ENCODE measurements around the gene KIAA1614.

KIAA1614 gene

DNA sequence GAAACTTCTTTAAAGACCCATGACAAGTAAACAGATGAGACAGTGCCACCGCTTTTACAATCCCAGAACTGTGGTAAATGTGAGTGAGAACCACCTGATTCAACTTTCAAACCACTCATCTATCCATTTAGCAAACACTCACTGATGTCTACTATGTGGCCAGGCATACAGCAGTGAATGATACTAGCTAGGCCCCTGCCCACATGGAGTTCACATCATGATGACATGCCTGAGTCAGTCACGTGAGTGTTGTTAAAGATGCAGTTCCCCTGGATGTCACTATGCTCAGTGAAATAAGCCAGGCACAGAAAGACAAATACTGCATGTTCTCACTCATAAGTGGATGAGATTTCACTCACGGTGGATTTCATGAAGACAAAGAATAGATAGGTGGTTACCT is 81.6 kb downstream of the KIAA1614 start:
- peaks cover 73% of the 10 kb centered on the region for H3K36me3 ChIP-seq (ENCODE audit: insufficient read depth, low read length)

DNA sequence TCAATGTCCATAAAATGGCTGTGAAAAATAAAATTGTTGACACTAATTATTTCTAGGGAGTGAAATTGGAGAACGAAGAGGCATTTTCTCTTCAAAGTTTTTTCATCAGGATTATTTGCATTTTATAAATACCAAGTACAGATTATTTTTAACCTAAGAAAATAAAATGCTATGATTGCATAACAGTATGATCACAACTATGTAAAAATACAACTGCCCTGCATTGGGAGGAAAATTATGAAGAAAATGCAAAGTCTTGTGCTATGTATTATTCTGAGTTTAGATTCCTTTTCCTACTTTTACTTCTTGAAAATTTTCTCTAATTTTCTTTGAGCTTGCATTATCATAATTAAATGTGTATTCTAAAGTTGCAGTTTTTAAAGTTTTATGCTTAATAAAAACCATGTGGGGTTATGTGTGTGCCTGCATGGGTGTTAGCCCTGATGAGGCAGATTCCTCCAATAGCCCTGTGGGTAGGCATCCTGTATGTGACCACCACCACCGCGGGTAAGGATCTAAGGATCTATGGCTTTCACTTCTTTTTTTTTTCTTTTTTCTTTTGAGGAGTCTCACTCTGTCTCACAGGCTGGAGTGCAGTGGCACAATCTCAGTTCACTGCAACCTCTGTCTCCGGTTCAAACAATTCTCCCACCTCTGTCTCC is 85.3 kb downstream of the KIAA1614 start:
- Histone ChIP-seq H3K27ac (ENCODE audit: low read length) (no peak overlapping the region), H3K4me3 (ENCODE audit: low read depth in 1 of 2, low read length in 2 of 2) (no peak overlapping the region), H4K20me1 (ENCODE audit: insufficient read depth, low read length) (peaks cover 5% of the 10 kb centered on the region; the same call in 1 of the 2 replicates), H3K27me3 (ENCODE audit: insufficient read depth, low read length, poor library complexity) (no peaks in the 10 kb centered on the region), H2AFZ (ENCODE audit: low read depth, low read length) (no peak overlapping the region), H3K4me1 (ENCODE audit: insufficient read depth, low read length) (no peaks in the 10 kb centered on the region), H3K79me2 (ENCODE audit: insufficient read depth, low read length) (peaks cover 34% of the 10 kb centered on the region), H3K9me3 (ENCODE audit: insufficient read depth, low read length, severe bottlenecking) (no peaks in the 10 kb centered on the region), H3K9ac (ENCODE audit: low read depth, low read length) (no peak overlapping the region), H3K4me2 (ENCODE audit: insufficient read depth, low read length) (no peak overlapping the region), H3K36me3 (ENCODE audit: insufficient read depth, low read length) (peaks cover 68% of the 10 kb centered on the region)
- TF ChIP-seq EZH2 (IDR thresholded peaks at IDR 0.05; ENCODE audit: borderline replicate concordance, low read depth, low read length, severe bottlenecking), result no peak
- ATAC-seq (ENCODE audit: insufficient read depth, low read depth) (peak; percentile 33; the same call in 1 of the 3 replicates), DNase-seq (no peak)

More for the DNA sequence above, 81.6 kb downstream of the KIAA1614 start:
- Histone ChIP-seq H3K9ac (ENCODE audit: low read depth, low read length) (no peak overlapping the region), H2AFZ (ENCODE audit: low read depth, low read length) (no peak overlapping the region), H3K79me2 (ENCODE audit: insufficient read depth, low read length) (peaks cover 29% of the 10 kb centered on the region), H3K27me3 (ENCODE audit: insufficient read depth, low read length, poor library complexity) (no peaks in the 10 kb centered on the region), H3K27ac (ENCODE audit: low read length) (no peak overlapping the region), H3K4me3 (ENCODE audit: low read depth in 1 of 2, low read length in 2 of 2) (no peak overlapping the region), H3K4me2 (ENCODE audit: insufficient read depth, low read length) (no peak overlapping the region), H4K20me1 (ENCODE audit: insufficient read depth, low read length) (peaks cover 2% of the 10 kb centered on the region; the same call in 1 of the 2 replicates), H3K9me3 (ENCODE audit: insufficient read depth, low read length, severe bottlenecking) (no peaks in the 10 kb centered on the region), H3K4me1 (ENCODE audit: insufficient read depth, low read length) (no peaks in the 10 kb centered on the region)
- DNase-seq, result no peak
- TF ChIP-seq EZH2 (IDR thresholded peaks at IDR 0.05; ENCODE audit: borderline replicate concordance, low read depth, low read length, severe bottlenecking), result no peak
- TF ChIP-seq, protein P1, sequence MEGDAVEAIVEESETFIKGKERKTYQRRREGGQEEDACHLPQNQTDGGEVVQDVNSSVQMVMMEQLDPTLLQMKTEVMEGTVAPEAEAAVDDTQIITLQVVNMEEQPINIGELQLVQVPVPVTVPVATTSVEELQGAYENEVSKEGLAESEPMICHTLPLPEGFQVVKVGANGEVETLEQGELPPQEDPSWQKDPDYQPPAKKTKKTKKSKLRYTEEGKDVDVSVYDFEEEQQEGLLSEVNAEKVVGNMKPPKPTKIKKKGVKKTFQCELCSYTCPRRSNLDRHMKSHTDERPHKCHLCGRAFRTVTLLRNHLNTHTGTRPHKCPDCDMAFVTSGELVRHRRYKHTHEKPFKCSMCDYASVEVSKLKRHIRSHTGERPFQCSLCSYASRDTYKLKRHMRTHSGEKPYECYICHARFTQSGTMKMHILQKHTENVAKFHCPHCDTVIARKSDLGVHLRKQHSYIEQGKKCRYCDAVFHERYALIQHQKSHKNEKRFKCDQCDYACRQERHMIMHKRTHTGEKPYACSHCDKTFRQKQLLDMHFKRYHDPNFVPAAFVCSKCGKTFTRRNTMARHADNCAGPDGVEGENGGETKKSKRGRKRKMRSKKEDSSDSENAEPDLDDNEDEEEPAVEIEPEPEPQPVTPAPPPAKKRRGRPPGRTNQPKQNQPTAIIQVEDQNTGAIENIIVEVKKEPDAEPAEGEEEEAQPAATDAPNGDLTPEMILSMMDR (IDR thresholded peaks at IDR 0.05; ENCODE audit: borderline replicate concordance, extremely low read depth, low read length, poor library complexity, severe bottlenecking), result no peak
- ATAC-seq (ENCODE audit: insufficient read depth, low read depth), result no peak
